Measurements from ENCODE around the gene ARL2.

GRCh38 chr11:65003282-65003681, 10.7 kb upstream of the ARL2 start:
- TF ChIP-seq CTCF (IDR thresholded peaks at IDR 0.05; ENCODE audit: low read depth, low read length, poor library complexity, severe bottlenecking) (no peak), EZH2phosphoT487 (IDR thresholded peaks at IDR 0.05; ENCODE audit: borderline replicate concordance, low read length) (no peak)
